Stimulated activated CD4-positive, alpha-beta T cell treated with anti-CD3 and anti-CD28 coated beads, Interleukin-2, amount 100 ng/mL, for 48 hours (primary cell): Measurements from ENCODE around the gene SEC14L3.
"Not testable (repeated sequence)": the region's sequence is repeated elsewhere in the genome, so short reads cannot be mapped to it uniquely, and the experiment has no call there.

Experiments
- DNase-seq, 2 donors: peaks; one replicate each; pipeline ENCODE4 v3.0.0-alpha.2; 2020

SEC14L3 gene

GRCh38 chr22:30485362-30485988 is 13.7 kb upstream of the SEC14L3 start:
- DNase-seq = peak; percentile 73 to 78

- DNase-seq = no peak
These were observed 11.4 kb upstream of the SEC14L3 start for GRCh38 chr22:30483169-30483568.

- DNase-seq = no peak
These were observed 9.9 kb upstream of the SEC14L3 start for GRCh38 chr22:30481711-30482110.

- no peak for DNase-seq
These were observed 8.2 kb upstream of the SEC14L3 start for GRCh38 chr22:30479981-30480380.

GRCh38 chr22:30474683-30475424 is 3.0 kb upstream of the SEC14L3 start:
- DNase-seq = no peak

- no peak for DNase-seq
These were observed 2.3 kb upstream of the SEC14L3 start for GRCh38 chr22:30474121-30474520.

GRCh38 chr22:30472994-30473720 is 1.3 kb upstream of the SEC14L3 start:
- no peak for DNase-seq

GRCh38 chr22:30470655-30471054 is 1.2 kb downstream of the SEC14L3 start:
- no peak for DNase-seq

- DNase-seq = no peak
These were observed 2.7 kb downstream of the SEC14L3 start for GRCh38 chr22:30469165-30469564.

- DNase-seq = not testable (repeated sequence)
These were observed 11.3 kb downstream of the SEC14L3 start for GRCh38 chr22:30460555-30460954.

- no peak for DNase-seq
These were observed 11.7 kb downstream of the SEC14L3 start for GRCh38 chr22:30460147-30460546.

- DNase-seq = no peak
These were observed 12.4 kb downstream of the SEC14L3 start for GRCh38 chr22:30459181-30460052.

- DNase-seq = no peak
These were observed 13.8 kb downstream of the SEC14L3 start for GRCh38 chr22:30457981-30458380.

GRCh38 chr22:30455075-30455840 is 16.6 kb downstream of the SEC14L3 start:
- DNase-seq = no peak

- no peak for DNase-seq
These were observed 17.9 kb downstream of the SEC14L3 start for GRCh38 chr22:30453731-30454510.

- no peak for DNase-seq
These were observed 19.0 kb downstream of the SEC14L3 start for GRCh38 chr22:30452861-30453260.

GRCh38 chr22:30451488-30451887 is 20.3 kb downstream of the SEC14L3 start:
- DNase-seq = not testable (repeated sequence)

GRCh38 chr22:30447656-30448055 is 24.2 kb downstream of the SEC14L3 start:
- DNase-seq = no peak

GRCh38 chr22:30445438-30446145 is 26.2 kb downstream of the SEC14L3 start:
- DNase-seq = no peak

- peak; percentile 65 to 66 for DNase-seq
These were observed 27.0 kb downstream of the SEC14L3 start for GRCh38 chr22:30444632-30445437.
